Ectodermal cell (in vitro differentiated cells): ENCODE data around the gene FAM83F.

Experiments used
- H3K27ac ChIP-seq: 2 replicates; pipeline ENCODE4 v1.7.0; 2013; ENCODE audit warnings: mild to moderate bottlenecking, low read depth, low read length; ENCODE audit not compliant: insufficient read depth, poor library complexity, severe bottlenecking
- H3K27me3 ChIP-seq: 2 replicates; pipeline ENCODE4 v1.7.0; 2013; ENCODE audit warnings: mild to moderate bottlenecking, low read length; ENCODE audit not compliant: insufficient read depth, control insufficient read depth, poor library complexity, severe bottlenecking
- H3K36me3 ChIP-seq: one replicate; pipeline ENCODE4 v1.7.0; 2013; ENCODE audit warnings: low read length; ENCODE audit not compliant: control insufficient read depth, insufficient read depth
- H3K4me1 ChIP-seq: one replicate; pipeline ENCODE4 v1.7.0; 2013; ENCODE audit warnings: low read length; ENCODE audit not compliant: control insufficient read depth, insufficient read depth
- H3K4me3 ChIP-seq: 2 replicates; pipeline ENCODE4 v1.7.0; 2013; ENCODE audit warnings: low read depth, low read length, control low read depth; ENCODE audit not compliant: insufficient read depth
- H3K9me3 ChIP-seq: 2 replicates; pipeline ENCODE4 v1.7.0; 2013; ENCODE audit warnings: mild to moderate bottlenecking, low read length, moderate library complexity; ENCODE audit not compliant: control insufficient read depth
- WGBS, 2 experiments: methylation state at CpG; one replicate each; pipeline ENCODE4 v1.1.7; 2013; ENCODE audit warnings: missing lambda C conversion rate in 2 of 2; 5-methylcytosine and 5-hydroxymethylcytosine counted together

FAM83F gene

GRCh38 chr22:40026641-40027040 lies 31.9 kb downstream of the FAM83F start:
- 92 to 95% methylated on average over 7 of the region's 7 CpGs for WGBS, 2 experiments
- no peaks in the 10 kb centered on the region for H3K9me3 ChIP-seq
- no peaks in the 10 kb centered on the region for H3K36me3 ChIP-seq
- H3K27ac ChIP-seq: no peak overlapping the region
- H3K4me1 ChIP-seq: peaks cover 25% of the 10 kb centered on the region
- no peaks in the 10 kb centered on the region for H3K27me3 ChIP-seq
- H3K4me3 ChIP-seq: no peak overlapping the region

- no peaks in the 10 kb centered on the region for H3K9me3 ChIP-seq
- H3K4me1 ChIP-seq: peaks cover 25% of the 10 kb centered on the region
- H3K27ac ChIP-seq: no peak overlapping the region
- no peaks in the 10 kb centered on the region for H3K27me3 ChIP-seq
- 91 to 93% methylated on average over 21 of the region's 21 CpGs for WGBS, 2 experiments
- no peaks in the 10 kb centered on the region for H3K36me3 ChIP-seq
- H3K4me3 ChIP-seq: no peak overlapping the region
Observed at GRCh38 chr22:40027191-40028097, 32.7 kb downstream of the FAM83F start.

DNA sequence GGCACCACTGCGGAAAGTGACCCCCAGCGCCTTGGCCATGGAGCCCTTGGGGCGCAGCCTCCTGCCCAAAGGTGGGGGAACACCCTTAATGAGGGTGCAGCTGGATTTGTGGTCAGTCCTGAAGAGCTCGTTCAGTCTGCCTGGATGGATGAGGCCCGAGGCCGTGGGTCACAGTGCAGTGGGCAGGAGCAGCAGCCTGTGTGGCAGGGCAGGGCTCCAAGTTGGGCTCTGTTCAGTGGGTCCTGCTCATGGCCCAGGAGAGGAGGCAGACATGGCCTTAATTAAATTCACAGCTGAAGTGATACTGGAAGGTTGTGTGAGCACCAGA lies 33.3 kb downstream of the FAM83F start:
- WGBS, 2 experiments: 94% methylated on average over 6 of the region's 6 CpGs
- Histone ChIP-seq H3K4me1 (peaks cover 24% of the 10 kb centered on the region), H3K4me3 (no peak overlapping the region), H3K36me3 (no peaks in the 10 kb centered on the region), H3K9me3 (no peaks in the 10 kb centered on the region), H3K27ac (no peak overlapping the region), H3K27me3 (no peaks in the 10 kb centered on the region)

- Histone ChIP-seq H3K4me3 (no peak overlapping the region), H3K36me3 (no peaks in the 10 kb centered on the region), H3K27ac (no peak overlapping the region), H3K27me3 (no peaks in the 10 kb centered on the region), H3K4me1 (peaks cover 15% of the 10 kb centered on the region), H3K9me3 (no peaks in the 10 kb centered on the region)
- 92 to 93% methylated on average over 19 of the region's 19 CpGs for WGBS, 2 experiments
Observed at GRCh38 chr22:40029189-40029890, 34.6 kb downstream of the FAM83F start.

DNA sequence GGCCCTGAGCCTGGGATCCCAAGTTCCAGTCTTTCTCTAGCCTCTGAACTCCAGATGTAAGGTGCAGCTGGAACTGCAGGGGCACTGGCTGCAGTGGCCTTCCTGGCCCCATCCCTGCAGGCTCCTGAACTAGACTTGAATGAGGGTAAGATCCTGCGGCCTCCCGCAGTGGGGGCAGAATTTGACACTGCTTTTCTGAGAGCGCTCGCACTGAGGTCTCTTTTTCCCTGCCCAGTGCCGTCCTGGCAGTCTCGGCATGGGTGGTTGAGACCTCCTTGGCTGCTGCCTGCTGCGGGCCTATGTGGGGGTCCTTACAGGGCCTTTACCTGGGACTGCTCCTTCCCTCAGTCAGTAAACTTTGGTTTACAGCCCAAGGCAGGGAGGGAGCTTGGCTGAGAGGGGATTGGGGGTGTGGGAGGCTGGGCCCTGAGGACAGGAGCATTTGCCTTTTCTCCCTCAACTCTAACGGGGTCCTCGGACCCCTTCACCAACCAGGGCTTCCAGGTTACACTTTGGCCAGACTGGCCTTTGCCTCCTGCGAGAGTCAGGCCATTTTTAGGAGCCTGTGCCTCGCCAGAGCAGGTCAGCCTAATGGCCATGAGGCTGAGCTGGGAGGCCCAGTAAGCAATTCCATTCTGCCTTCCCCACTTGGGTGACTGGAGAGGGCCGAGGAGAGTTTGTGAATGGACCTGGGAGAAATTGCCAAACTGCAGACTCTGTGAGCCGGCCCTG lies 35.4 kb downstream of the FAM83F start:
- Histone ChIP-seq H3K27me3 (no peaks in the 10 kb centered on the region), H3K4me1 (peaks cover 11% of the 10 kb centered on the region), H3K36me3 (no peaks in the 10 kb centered on the region), H3K4me3 (no peak overlapping the region), H3K9me3 (no peaks in the 10 kb centered on the region), H3K27ac (no peak overlapping the region)
- WGBS, 2 experiments: 91% methylated on average over 13 of the region's 13 CpGs

GRCh38 chr22:40030758-40031095 lies 36.0 kb downstream of the FAM83F start:
- Histone ChIP-seq H3K36me3 (no peaks in the 10 kb centered on the region), H3K27ac (no peak overlapping the region), H3K27me3 (no peaks in the 10 kb centered on the region), H3K9me3 (no peaks in the 10 kb centered on the region), H3K4me1 (peaks cover 11% of the 10 kb centered on the region), H3K4me3 (no peak overlapping the region)
- 80 to 86% methylated on average over 4 of the region's 4 CpGs for WGBS, 2 experiments

DNA sequence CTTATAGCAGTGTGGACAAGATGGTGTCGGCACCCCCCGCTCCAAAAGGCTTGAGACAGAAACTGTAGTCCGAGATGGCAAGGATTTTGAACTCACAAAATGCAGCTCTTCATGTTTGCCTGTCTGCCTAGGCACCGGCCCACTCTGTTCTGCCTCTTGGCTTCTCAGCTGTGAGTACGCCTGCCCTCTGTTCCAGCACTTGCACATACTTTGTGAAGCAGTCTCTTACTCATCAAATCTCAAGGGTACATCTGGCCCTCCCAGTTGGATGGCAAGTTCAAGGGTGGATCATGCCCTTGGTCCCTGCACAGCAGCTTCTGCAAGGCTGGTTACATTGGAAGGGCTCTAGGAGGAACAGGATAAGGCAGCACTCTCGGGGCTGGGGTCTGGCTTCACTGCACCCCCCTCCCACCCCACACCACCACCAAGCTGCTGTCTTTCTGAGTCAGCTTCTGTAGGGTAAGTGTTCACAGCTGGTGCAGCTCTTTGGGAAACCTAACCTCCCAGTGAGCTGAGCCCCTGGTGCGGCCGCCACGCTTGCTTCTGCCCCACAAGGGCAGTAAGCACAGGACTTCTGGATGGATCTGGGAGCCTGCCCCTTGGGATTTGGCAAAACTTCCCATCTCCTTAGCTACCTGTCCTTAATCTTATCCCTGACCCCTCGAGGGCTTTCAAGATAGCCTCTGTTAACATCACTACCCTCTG lies 37.2 kb downstream of the FAM83F start:
- no peak overlapping the region for H3K27ac ChIP-seq
- peaks cover 11% of the 10 kb centered on the region for H3K4me1 ChIP-seq
- 93% methylated on average over 8 to 10 of the region's 10 CpGs for WGBS, 2 experiments
- no peaks in the 10 kb centered on the region for H3K9me3 ChIP-seq
- no peaks in the 10 kb centered on the region for H3K27me3 ChIP-seq
- no peaks in the 10 kb centered on the region for H3K36me3 ChIP-seq
- H3K4me3 ChIP-seq: no peak overlapping the region

GRCh38 chr22:40033586-40034380 lies 39.0 kb downstream of the FAM83F start:
- Histone ChIP-seq H3K4me3 (no peak overlapping the region), H3K27me3 (peaks cover 7% of the 10 kb centered on the region), H3K27ac (no peak overlapping the region), H3K36me3 (no peaks in the 10 kb centered on the region), H3K9me3 (no peaks in the 10 kb centered on the region), H3K4me1 (peaks cover 11% of the 10 kb centered on the region)
- 92% methylated on average over 12 of the region's 12 CpGs for WGBS, 2 experiments

DNA sequence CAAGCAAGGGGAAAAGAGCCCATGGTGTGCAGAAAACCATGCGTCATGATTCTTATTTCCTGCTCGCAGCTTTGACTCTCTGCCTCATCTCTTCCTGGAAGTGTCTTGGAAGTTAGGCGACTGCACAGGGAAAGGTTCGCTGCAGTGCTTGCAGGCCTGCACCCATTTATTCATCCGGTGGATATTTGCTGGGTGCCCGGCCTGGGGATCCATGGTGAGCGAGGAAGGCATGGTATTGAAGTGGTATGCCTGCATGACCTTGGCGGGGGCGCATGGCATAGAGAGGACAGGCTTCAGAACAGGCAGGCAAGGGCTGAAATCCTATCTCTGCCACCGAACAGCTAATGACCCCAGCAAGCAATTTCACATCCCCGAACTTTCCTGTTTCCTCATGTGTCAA lies 40.6 kb downstream of the FAM83F start:
- H3K27me3 ChIP-seq: peaks cover 22% of the 10 kb centered on the region
- H3K4me1 ChIP-seq: peaks cover 5% of the 10 kb centered on the region
- no peaks in the 10 kb centered on the region for H3K36me3 ChIP-seq
- H3K27ac ChIP-seq: no peak overlapping the region
- WGBS, 2 experiments: 95 to 96% methylated on average over 11 of the region's 11 CpGs
- H3K9me3 ChIP-seq: no peaks in the 10 kb centered on the region
- no peak overlapping the region for H3K4me3 ChIP-seq
